ENCODE results near the gene TCL1A.
"Not testable (repeated sequence)": the region's sequence is repeated elsewhere in the genome, so short reads cannot be mapped to it uniquely, and the experiment has no call there.

DNA sequence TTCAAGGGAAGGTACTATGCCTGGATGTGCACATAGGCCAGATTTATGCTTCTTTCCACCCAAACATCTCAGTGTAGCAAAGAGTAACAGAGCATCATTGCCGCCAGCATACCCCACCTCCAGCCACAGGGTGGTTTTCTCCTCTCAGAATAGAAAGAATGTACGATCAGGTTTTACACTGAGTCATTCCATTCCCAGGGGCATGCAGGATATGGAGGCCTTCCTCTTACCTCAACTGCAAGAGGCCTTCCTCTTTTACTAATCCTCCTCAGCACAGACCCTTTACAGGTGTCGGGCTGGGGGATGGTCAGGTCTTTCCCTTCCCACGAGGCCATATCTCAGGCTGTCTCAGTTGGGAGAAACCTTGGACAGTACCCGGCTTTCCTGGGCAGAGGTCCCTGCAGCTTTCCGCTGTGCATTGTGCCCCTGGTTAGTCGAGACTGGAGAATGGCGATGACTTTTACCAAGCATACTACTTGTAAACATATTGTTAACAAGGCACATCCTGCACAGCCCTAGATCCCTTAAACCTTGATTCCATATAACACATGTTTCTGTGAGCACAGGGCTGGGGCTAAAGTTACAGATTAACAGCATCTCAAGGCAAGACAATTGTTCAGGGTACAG lies 15.6 kb upstream of the TCL1A start:
- TF ChIP-seq CTCF (IDR thresholded peaks at IDR 0.05); POLR2A (IDR thresholded peaks at IDR 0.05; ENCODE audit: low read depth); POLR2AphosphoS5 (IDR thresholded peaks at IDR 0.05); EP300 (IDR thresholded peaks at IDR 0.05): not testable (repeated sequence)

Data from esophagus muscularis mucosa (tissue), 4 donors.